Transverse colon (tissue), 4 donors: ENCODE results near the gene DEFB108B. TPM values are rescaled to one million over a fixed set of nuclear protein-coding genes. Genes with fewer than 3 reads are reported as not detected.
A peak's percentile ranks its signal among the peaks of the same experiment; 100 is the strongest.
"Not testable (repeated sequence)": the region's sequence is repeated elsewhere in the genome, so short reads cannot be mapped to it uniquely, and the experiment has no call there.

Experiments
- DNase-seq: peaks from one replicate; pipeline ENCODE4 v3.0.0-alpha.2; 2019
- H3K27ac ChIP-seq, 4 donors: fragments of 200-600 bp; sonication (generic); 2 replicates each; pipeline ENCODE4 v1.5.1; 2016 to 2018; ENCODE audit warnings: inconsistent platforms in 4 of 4
- H3K27me3 ChIP-seq: fragments of 200-600 bp; sonication (generic); 2 replicates; pipeline ENCODE4 v1.5.1; 2017; ENCODE audit warnings: inconsistent platforms
- H3K36me3 ChIP-seq, 4 donors: fragments of 200-600 bp; sonication (generic); 2 replicates each; pipeline ENCODE4 v1.5.1; 2017 to 2019; ENCODE audit warnings: inconsistent platforms in 4 of 4
- H3K4me1 ChIP-seq, 4 donors: fragments of 200-600 bp; sonication (generic); 2 replicates each; pipeline ENCODE4 v1.5.1; 2017 to 2020; ENCODE audit warnings: inconsistent platforms in 4 of 4
- H3K4me3 ChIP-seq, 4 donors: fragments of 200-600 bp; sonication (generic); 1 replicate in 1 of 4; 2 replicates in 3 of 4; pipeline versions ENCODE4 v1.5.1 to v1.6.1; 2017 to 2019; ENCODE audit warnings: inconsistent platforms in 4 of 4
- H3K9me3 ChIP-seq, 2 donors: fragments of 200-600 bp; sonication (generic); 2 replicates each; pipeline ENCODE4 v1.5.1; 2017 to 2019; ENCODE audit warnings: inconsistent platforms in 2 of 2
- WGBS, 2 donors: methylation state at CpG; one replicate each; pipeline ENCODE4 v1.1.5; 2018; ENCODE audit warnings: low coverage in 1 of 2; 5-methylcytosine and 5-hydroxymethylcytosine counted together
- in situ Hi-C, 4 donors: fragments of 200-750 bp; cut with MboI; loops; one replicate each; pipeline versions ENCODE4 v1.15.0 to v1.15.1; 2017; ENCODE audit warnings: low sequenced_read_pairs in 3 of 4, low pct_ligation_motif_present in 1 of 4, low pct_unique_long_range_greater_than_20kb in 1 of 4
- intact Hi-C: fragments of 100-400 bp; cut with DNase I; formaldehyde crosslinking; loops from one replicate; pipeline ENCODE4 v1.15.1; 2023; ENCODE audit warnings: low total_unique reads
- total RNA-seq, 4 donors: library from RNA; depleted of rRNA; stranded (reverse); fragments of >200 nt; gene quantifications; one replicate each; pipeline ENCODE4 v1.1.0, GENCODE V29; 2016
- TF ChIP-seq, protein P1 (sequence below), 5 experiments: fragments of 200-600 bp in 3 of 5; fragments of 450-650 bp in 2 of 5; sonication (generic) in 3 of 5; IDR thresholded peaks; 1 replicate in 2 of 5; 2 replicates in 3 of 5; pipeline ENCODE4 v1.5.1; 2016 to 2017; ENCODE audit warnings: antibody characterized with exemption in 5 of 5, inconsistent platforms in 3 of 5, mild to moderate bottlenecking in 2 of 5, moderate library complexity in 1 of 5

DEFB108B gene
- total RNA-seq, 4 donors from 2014 or later = not detected

DNA sequence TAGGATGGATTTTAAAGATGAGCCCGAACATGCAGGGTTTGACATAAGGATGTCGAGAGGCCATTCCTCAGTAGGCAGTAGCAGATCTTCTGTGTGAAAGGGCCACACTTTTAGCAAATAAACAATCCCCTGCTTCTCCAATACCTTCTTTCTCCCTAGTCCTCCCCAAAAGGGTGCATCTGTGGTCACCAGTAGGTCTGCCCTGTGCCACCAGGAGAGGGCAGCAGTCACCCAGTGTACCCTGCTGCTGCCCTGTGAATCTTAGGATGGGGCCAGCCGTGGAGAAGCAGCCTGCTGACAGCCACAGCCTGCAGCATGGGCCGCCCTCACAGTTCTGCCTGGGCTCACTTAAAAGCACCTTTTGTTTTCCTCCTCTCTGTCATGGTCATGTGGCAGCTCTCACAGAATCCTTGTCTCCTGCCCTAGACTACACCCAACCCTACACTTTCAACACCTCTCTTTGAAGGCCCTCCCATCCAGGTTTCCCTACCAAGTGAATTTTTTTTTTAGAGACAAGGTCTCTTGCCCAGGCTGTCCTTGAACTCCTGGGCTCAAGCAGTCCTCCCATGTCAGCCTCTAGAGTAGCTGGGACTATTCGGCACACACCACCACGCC, 40.3 kb upstream of the DEFB108B start:
- in situ Hi-C loops, H3K27ac ChIP-seq, intact Hi-C loops, H3K27me3 ChIP-seq, H3K4me1 ChIP-seq, H3K36me3 ChIP-seq, H3K4me3 ChIP-seq, H3K9me3 ChIP-seq: not testable (repeated sequence)
- peak; percentile 56 for DNase-seq
- WGBS, 2 donors = 58% methylated on average over 6 of the region's 6 CpGs; no CpG with 5 or more reads in 1 of the 2 donors
- TF ChIP-seq, protein P1, sequence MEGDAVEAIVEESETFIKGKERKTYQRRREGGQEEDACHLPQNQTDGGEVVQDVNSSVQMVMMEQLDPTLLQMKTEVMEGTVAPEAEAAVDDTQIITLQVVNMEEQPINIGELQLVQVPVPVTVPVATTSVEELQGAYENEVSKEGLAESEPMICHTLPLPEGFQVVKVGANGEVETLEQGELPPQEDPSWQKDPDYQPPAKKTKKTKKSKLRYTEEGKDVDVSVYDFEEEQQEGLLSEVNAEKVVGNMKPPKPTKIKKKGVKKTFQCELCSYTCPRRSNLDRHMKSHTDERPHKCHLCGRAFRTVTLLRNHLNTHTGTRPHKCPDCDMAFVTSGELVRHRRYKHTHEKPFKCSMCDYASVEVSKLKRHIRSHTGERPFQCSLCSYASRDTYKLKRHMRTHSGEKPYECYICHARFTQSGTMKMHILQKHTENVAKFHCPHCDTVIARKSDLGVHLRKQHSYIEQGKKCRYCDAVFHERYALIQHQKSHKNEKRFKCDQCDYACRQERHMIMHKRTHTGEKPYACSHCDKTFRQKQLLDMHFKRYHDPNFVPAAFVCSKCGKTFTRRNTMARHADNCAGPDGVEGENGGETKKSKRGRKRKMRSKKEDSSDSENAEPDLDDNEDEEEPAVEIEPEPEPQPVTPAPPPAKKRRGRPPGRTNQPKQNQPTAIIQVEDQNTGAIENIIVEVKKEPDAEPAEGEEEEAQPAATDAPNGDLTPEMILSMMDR (IDR thresholded peaks at IDR 0.05) = peak; percentile 51 to 63 (median 55)

DNA sequence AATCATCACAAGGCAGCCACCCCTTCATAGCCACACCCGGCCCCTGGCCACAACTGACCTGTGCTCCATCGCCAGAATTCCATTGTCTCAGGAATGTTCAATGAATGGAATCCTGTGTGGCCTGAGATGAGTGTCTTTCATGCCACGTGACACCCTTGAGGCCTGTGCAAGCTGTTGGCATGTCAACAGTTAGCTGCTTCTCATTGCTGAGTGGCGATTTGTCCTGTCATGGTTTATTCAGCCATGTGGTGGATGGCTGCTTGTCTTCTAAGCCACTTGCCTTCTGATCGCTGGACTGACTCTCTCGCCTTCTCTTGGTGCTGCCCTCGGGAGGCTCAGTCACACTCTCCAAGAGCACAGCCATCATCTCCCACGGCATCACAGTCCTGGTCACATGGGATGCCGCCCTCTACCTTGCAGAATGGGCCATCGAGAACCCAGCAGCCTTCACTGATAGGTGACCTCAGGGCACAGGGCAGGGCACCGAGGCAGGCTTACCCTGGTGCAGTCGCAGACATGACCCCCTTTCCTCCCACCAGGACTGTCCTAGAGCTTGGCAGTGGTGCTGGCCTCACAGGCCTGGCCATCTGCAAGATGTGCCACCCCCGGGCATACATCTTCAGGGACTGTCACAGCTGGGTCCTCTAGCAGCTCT, 38.5 kb upstream of the DEFB108B start:
- H3K27ac ChIP-seq = not testable (repeated sequence)

DNA sequence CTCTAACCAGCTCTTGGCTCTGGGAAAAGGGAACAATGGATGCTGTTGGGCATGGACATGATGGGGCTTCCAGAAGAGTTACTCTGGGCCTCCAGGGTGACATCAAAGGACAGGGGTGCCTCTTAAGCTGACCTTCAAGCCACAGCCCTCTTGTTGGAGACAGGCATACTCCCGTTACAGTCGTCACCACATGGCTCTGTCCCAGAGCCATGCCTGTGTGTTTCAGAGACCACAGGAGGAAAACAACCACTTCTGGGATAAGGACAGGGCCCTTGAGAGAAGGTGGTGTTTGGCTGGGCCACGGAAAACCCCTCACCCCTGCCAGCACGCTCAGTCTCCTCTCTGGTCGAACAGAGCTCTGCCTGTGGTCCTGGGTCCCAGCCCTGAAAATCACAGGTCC, 37.8 kb upstream of the DEFB108B start:
- 88% methylated on average over 5 of the region's 5 CpGs; no CpG with 5 or more reads in 1 of the 2 donors for WGBS, 2 donors
- H3K9me3 ChIP-seq, H3K27me3 ChIP-seq, DNase-seq, in situ Hi-C loops, H3K36me3 ChIP-seq, H3K4me1 ChIP-seq, H3K4me3 ChIP-seq, H3K27ac ChIP-seq, intact Hi-C loops: not testable (repeated sequence)

More for the DNA sequence above, 38.5 kb upstream of the DEFB108B start:
- H3K4me1 ChIP-seq, H3K9me3 ChIP-seq, H3K36me3 ChIP-seq, H3K4me3 ChIP-seq, intact Hi-C loops, in situ Hi-C loops, DNase-seq, H3K27me3 ChIP-seq: not testable (repeated sequence)
- 88 to 100% methylated on average over 5 to 13 of the region's 13 CpGs for WGBS, 2 donors

DNA sequence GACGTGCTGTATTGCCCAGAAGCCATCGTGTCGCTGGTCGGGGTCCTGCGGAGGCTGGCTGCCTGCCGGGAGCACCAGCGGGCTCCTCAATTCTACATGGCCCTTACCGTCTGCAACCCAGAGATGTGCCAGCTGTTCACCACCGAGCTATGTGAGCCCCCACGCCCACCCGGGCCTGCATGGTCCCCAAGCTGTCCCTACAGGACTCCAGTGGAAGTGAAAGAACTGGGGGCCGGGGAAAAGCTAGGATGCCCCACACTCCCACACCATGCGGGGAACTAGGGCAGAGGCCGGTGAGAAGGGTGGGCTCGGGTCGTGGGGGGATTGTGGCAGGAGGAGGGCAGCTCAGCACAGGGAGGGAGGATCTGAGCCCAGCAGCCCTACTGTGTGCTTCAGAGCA, 37.0 kb upstream of the DEFB108B start:
- DNase-seq, H3K27ac ChIP-seq, H3K27me3 ChIP-seq, H3K4me3 ChIP-seq, H3K36me3 ChIP-seq, intact Hi-C loops, in situ Hi-C loops, H3K9me3 ChIP-seq, H3K4me1 ChIP-seq: not testable (repeated sequence)
- 60 to 91% methylated on average over 1 to 16 of the region's 16 CpGs for WGBS, 2 donors

DNA sequence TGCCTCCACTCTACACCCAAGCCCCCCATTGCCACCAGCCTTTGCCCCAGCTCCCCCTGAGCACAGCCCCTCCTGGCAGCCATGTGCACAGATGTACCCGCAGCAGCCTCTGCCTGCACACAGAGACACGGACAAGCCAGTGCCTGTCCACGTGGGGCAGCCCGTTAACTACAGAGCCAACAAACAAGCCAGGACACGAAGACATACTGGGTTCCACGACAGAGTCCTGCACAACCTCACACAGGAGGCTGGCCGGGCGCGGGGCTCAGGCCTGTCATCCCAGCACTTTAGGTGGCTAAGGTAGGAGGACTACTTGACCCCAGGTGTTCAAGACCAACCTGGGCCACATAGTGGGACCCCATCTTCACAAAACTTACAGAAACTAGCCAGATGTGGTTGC, 36.2 kb upstream of the DEFB108B start:
- in situ Hi-C loops, H3K27me3 ChIP-seq, H3K36me3 ChIP-seq, intact Hi-C loops, H3K4me3 ChIP-seq, DNase-seq, H3K9me3 ChIP-seq, H3K4me1 ChIP-seq, H3K27ac ChIP-seq: not testable (repeated sequence)
- WGBS, 2 donors = 100% methylated on average over 9 of the region's 9 CpGs; no CpG with 5 or more reads in 1 of the 2 donors

DNA sequence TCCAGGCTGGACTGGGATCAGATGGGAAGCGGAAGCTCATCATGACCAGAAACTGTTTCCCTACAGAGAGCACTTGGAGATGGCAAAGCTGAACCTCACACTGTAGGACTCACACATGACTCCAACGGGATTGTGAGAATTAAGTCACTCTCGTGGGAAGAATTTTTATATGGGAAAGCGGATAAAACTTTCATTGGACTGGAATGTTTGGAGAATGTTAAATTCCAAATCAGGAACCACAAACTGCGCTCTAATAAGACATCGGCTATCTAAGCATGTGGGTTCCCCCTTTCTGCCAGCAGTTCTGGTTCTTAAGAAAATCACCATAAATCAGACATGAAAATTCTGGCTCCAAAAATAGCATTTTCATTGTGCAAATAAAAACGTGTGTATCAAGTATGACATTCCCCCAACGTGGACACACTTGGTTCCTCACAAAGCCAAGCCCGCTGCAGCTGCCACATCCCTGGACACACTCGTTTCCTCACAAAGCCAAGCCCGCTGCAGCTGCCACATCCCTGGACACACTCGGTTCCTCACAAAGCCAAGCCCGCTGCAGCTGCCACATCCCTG, 33.4 kb upstream of the DEFB108B start:
- H3K27ac ChIP-seq, H3K4me1 ChIP-seq, H3K9me3 ChIP-seq, H3K27me3 ChIP-seq, H3K4me3 ChIP-seq, H3K36me3 ChIP-seq, intact Hi-C loops, DNase-seq, in situ Hi-C loops: not testable (repeated sequence)
- WGBS, 2 donors = 77 to 93% methylated on average over 5 to 13 of the region's 13 CpGs
